H1 (cell line): Measurements from ENCODE around the gene IRF4. TPM values are rescaled to one million over a fixed set of nuclear protein-coding genes. Genes with fewer than 3 reads are reported as not detected.

Experiments
- CTCF ChIA-PET: fragments of 300-600 bp; sonication (Branson Sonifier 250); formaldehyde crosslinking; loops from one replicate; lab custom pipeline; 2021; ENCODE audit not compliant: partially characterized antibody; lab: Charles Lee
- POLR2A ChIA-PET: fragments of 300-600 bp; sonication (Branson Sonifier 250); formaldehyde crosslinking; loops from one replicate; lab custom pipeline; 2021; ENCODE audit warnings: inconsistent platforms; ENCODE audit not compliant: partially characterized antibody; lab: Charles Lee
- DNase-seq, 2 experiments: peaks; one replicate each; pipeline versions ENCODE4 v3.0.0 to v3.0.0-alpha.2; 2010 to 2022; ENCODE audit warnings: low spot score in 2 of 2, low read depth in 1 of 2, mixed read lengths in 1 of 2
- FAIRE-seq: peaks from 2 replicates; lab custom pipeline; 2011; peaks lifted over from hg19 to GRCh38; lab: Jason Lieb, UNC
- H2AFZ ChIP-seq: 2 replicates; pipeline ENCODE4 v1.8.1; 2012; ENCODE audit warnings: low read length, inconsistent platforms
- H2AK5ac ChIP-seq: 2 replicates; pipeline ENCODE4 v1.6.1; 2013; ENCODE audit warnings: low read depth, low read length
- H2BK120ac ChIP-seq: replicated peaks from 2 replicates; pipeline ENCODE3; 2013; ENCODE audit warnings: low read depth, low read length, inconsistent platforms
- H2BK12ac ChIP-seq: 2 replicates; pipeline ENCODE4 v1.6.1; 2013; ENCODE audit warnings: low read depth, low read length
- H2BK15ac ChIP-seq: 2 replicates; pipeline ENCODE4 v1.6.1; 2013; ENCODE audit warnings: low read length
- H2BK20ac ChIP-seq: 2 replicates; pipeline ENCODE4 v1.6.1; 2013; ENCODE audit warnings: low read length
- H2BK5ac ChIP-seq: 2 replicates; pipeline ENCODE4 v1.6.1; 2013; ENCODE audit warnings: low read depth, low read length
- H3K14ac ChIP-seq: 2 replicates; pipeline ENCODE4 v1.6.1; 2013; ENCODE audit warnings: inconsistent platforms; ENCODE audit not compliant: insufficient read length
- H3K18ac ChIP-seq: 2 replicates; pipeline ENCODE4 v1.6.1; 2013; ENCODE audit warnings: low read length; ENCODE audit errors: extremely low read depth
- H3K23ac ChIP-seq: 2 replicates; pipeline ENCODE4 v1.6.1; 2013; ENCODE audit warnings: inconsistent platforms; ENCODE audit not compliant: insufficient read length
- H3K23me2 ChIP-seq: 2 replicates; pipeline ENCODE4 v1.6.1; 2013; ENCODE audit warnings: low read depth, low read length
- H3K27ac ChIP-seq: 2 replicates; pipeline ENCODE4 v1.6.1; 2011; ENCODE audit warnings: low read depth, low read length, inconsistent platforms
- H3K27me3 ChIP-seq, 4 experiments: replicated peaks in 1 of 4; 1 replicate in 1 of 4; 2 replicates in 3 of 4; pipeline versions ENCODE4 v1.6.1 to v1.8.1; 2011 to 2013; ENCODE audit warnings: low read length in 3 of 4, mild to moderate bottlenecking in 3 of 4, inconsistent platforms in 2 of 4, mixed read lengths in 2 of 4, moderate library complexity in 1 of 4; ENCODE audit not compliant: control insufficient read depth in 3 of 4, insufficient read depth in 3 of 4; ENCODE audit errors: extremely low read depth in 1 of 4
- H3K36me3 ChIP-seq, 4 experiments: 2 replicates each; pipeline versions ENCODE4 v1.6.1 to v1.8.1; 2011 to 2013; ENCODE audit warnings: mild to moderate bottlenecking in 4 of 4, low read length in 3 of 4, moderate library complexity in 2 of 4, control low read depth in 1 of 4, inconsistent platforms in 1 of 4; ENCODE audit not compliant: insufficient read depth in 4 of 4, control insufficient read depth in 2 of 4
- H3K4ac ChIP-seq: replicated peaks from 2 replicates; pipeline ENCODE3; 2013; ENCODE audit warnings: low read length, low read depth, mixed read lengths, inconsistent platforms; ENCODE audit not compliant: insufficient read length
- H3K4me1 ChIP-seq, 4 experiments: replicated peaks in 1 of 4; 1 replicate in 1 of 4; 2 replicates in 3 of 4; pipeline versions ENCODE4 v1.6.1 to v1.8.1; 2011 to 2013; ENCODE audit warnings: low read length in 3 of 4, inconsistent platforms in 2 of 4, mixed read lengths in 1 of 4; ENCODE audit not compliant: insufficient read depth in 4 of 4, control insufficient read depth in 3 of 4
- H3K4me2 ChIP-seq, 2 experiments: 2 replicates each; pipeline versions ENCODE4 v1.6.1 to v1.8.1; 2011 to 2013; ENCODE audit warnings: low read depth in 2 of 2, low read length in 2 of 2, control low read depth in 1 of 2, inconsistent platforms in 1 of 2, mild to moderate bottlenecking in 1 of 2; ENCODE audit not compliant: insufficient read depth in 1 of 2
- H3K4me3 ChIP-seq, 4 experiments: fragments of 200-600, 300-600 bp in 1 of 4; sonication (generic), shearing (Covaris generic), sonication (Bioruptor Twin) in 1 of 4; 2 replicates each; pipeline versions ENCODE4 v1.5.1 to v1.8.1; 2011 to 2016; ENCODE audit warnings: low read length in 4 of 4, low read depth in 3 of 4, control low read depth in 2 of 4, inconsistent platforms in 2 of 4, mild to moderate bottlenecking in 2 of 4, mixed read lengths in 1 of 4, moderate library complexity in 1 of 4; ENCODE audit not compliant: insufficient read depth in 2 of 4; ENCODE audit errors: extremely low read depth in 1 of 4
- H3K56ac ChIP-seq: replicated peaks from 2 replicates; pipeline ENCODE3; 2013; ENCODE audit warnings: low read depth, mild to moderate bottlenecking, mixed read lengths, low read length, inconsistent platforms; ENCODE audit not compliant: insufficient read length
- H3K79me1 ChIP-seq: 2 replicates; pipeline ENCODE4 v1.6.1; 2013; ENCODE audit warnings: low read depth, low read length, control low read depth
- H3K79me2 ChIP-seq, 2 experiments: 2 replicates each; pipeline versions ENCODE4 v1.6.1 to v1.8.1; 2012 to 2013; ENCODE audit warnings: low read length in 2 of 2, mild to moderate bottlenecking in 2 of 2, inconsistent platforms in 1 of 2; ENCODE audit not compliant: insufficient read depth in 2 of 2, control insufficient read depth in 1 of 2
- H3K9ac ChIP-seq, 4 experiments: replicated peaks in 1 of 4; 1 replicate in 1 of 4; 2 replicates in 3 of 4; pipeline versions ENCODE4 v1.6.1 to v1.8.1; 2011 to 2013; ENCODE audit warnings: low read depth in 3 of 4, low read length in 3 of 4, control low read depth in 2 of 4, mild to moderate bottlenecking in 2 of 4, moderate library complexity in 2 of 4, inconsistent platforms in 1 of 4; ENCODE audit errors: extremely low read depth in 1 of 4
- H3K9me3 ChIP-seq, 2 experiments: 2 replicates each; pipeline versions ENCODE4 v1.6.1 to v1.8.1; 2012 to 2013; ENCODE audit warnings: mild to moderate bottlenecking in 2 of 2, moderate library complexity in 2 of 2, control low read depth in 1 of 2, inconsistent platforms in 1 of 2, low read depth in 1 of 2, low read length in 1 of 2, mixed read lengths in 1 of 2; ENCODE audit not compliant: insufficient read depth in 2 of 2
- H4K20me1 ChIP-seq, 2 experiments: replicated peaks in 1 of 2; 2 replicates each; pipeline versions ENCODE3 to v1.8.1; 2011 to 2013; ENCODE audit warnings: inconsistent platforms in 2 of 2, low read length in 2 of 2, mild to moderate bottlenecking in 1 of 2; ENCODE audit not compliant: insufficient read depth in 2 of 2, control insufficient read depth in 1 of 2
- H4K5ac ChIP-seq: 2 replicates; pipeline ENCODE4 v1.6.1; 2013; ENCODE audit warnings: low read length, low read depth, mixed read lengths, inconsistent platforms; ENCODE audit not compliant: insufficient read length
- H4K8ac ChIP-seq: 2 replicates; pipeline ENCODE4 v1.8.0; 2013; ENCODE audit warnings: mild to moderate bottlenecking, moderate library complexity, low read length, inconsistent platforms; ENCODE audit not compliant: insufficient read depth; ENCODE audit errors: extremely low read depth
- H4K91ac ChIP-seq: replicated peaks from 2 replicates; pipeline ENCODE3; 2013; ENCODE audit warnings: low read length, mixed read lengths, inconsistent platforms; ENCODE audit not compliant: insufficient read length
- CHD2 ChIP-seq: IDR thresholded peaks from 2 replicates; pipeline ENCODE4 v1.6.1; 2012; ENCODE audit warnings: low read length, improper control_type of control experiment
- JUN ChIP-seq: IDR thresholded peaks from 2 replicates; pipeline ENCODE4 v1.6.1; 2011; ENCODE audit warnings: low read depth, mild to moderate bottlenecking, improper control_type of control experiment, low read length
- RNF2 ChIP-seq: fragments of 200-900, 300-1000 bp; sonication (generic); IDR thresholded peaks from 2 replicates; pipeline ENCODE4 v1.7.1; 2016; ENCODE audit warnings: borderline replicate concordance, low read depth, mild to moderate bottlenecking, antibody characterized with exemption, low read length; ENCODE audit not compliant: poor library complexity, severe bottlenecking; ENCODE audit errors: missing control alignments
- TEAD4 ChIP-seq: IDR thresholded peaks from 2 replicates; pipeline ENCODE4 v1.6.1; 2012; ENCODE audit warnings: low read depth, low read length, inconsistent platforms, mixed read lengths
- ZNF274 ChIP-seq: IDR thresholded peaks from 2 replicates; pipeline ENCODE4 v1.7.0; 2012; ENCODE audit warnings: low read length, borderline replicate concordance; ENCODE audit errors: extremely low read depth
- WGBS, 2 experiments: shearing (Covaris generic) in 1 of 2; methylation state at CpG; one replicate each; pipeline versions ENCODE4 v1.1.6 to v1.1.7; 2013 to 2015; ENCODE audit warnings: low lambda C conversion rate in 2 of 2, mixed read lengths in 2 of 2, inconsistent platforms in 1 of 2, low coverage in 1 of 2, missing lambda C conversion rate in 1 of 2; ENCODE audit not compliant: insufficient replicate concordance in 2 of 2, insufficient coverage in 1 of 2, insufficient read length in 1 of 2; ENCODE audit errors: extremely low coverage in 1 of 2, missing lambda C conversion rate in 1 of 2; 5-methylcytosine and 5-hydroxymethylcytosine counted together
- polyA plus RNA-seq, 7 experiments: library from polyadenylated mRNA; depleted of rRNA in 3 of 7; stranded (reverse) in 5 of 7; unstranded in 2 of 7; fragments of >200 nt in 5 of 7; fragments of 200-250 nt in 2 of 7; gene quantifications; 1 replicate in 5 of 7; 2 replicates in 1 of 7; 4 replicates in 1 of 7; pipeline versions ENCODE4 v1.2.1 to v1.2.3, GENCODE V29; 2011 to 2013; ENCODE audit warnings: missing spikeins in 2 of 7, mixed read lengths in 2 of 7
- total RNA-seq: library from RNA; stranded (reverse); fragmentation: NEBNext Ultra II Directional; extraction: Animal tissue kit (Norgen Biotek cat#: 25700); gene quantifications from 2 replicates; pipeline ENCODE4 v1.2.1, GENCODE V29; 2021

Gene IRF4
- total and polyA plus RNA-seq, 2 of the 8 experiments (the other 6 are each of a cell fraction or from before 2014, with no cell fraction given), result 0.77 to 2.1 TPM

- POLR2A ChIA-PET, result no interaction called here
- Histone ChIP-seq H3K18ac (no peak overlapping the region), H4K91ac (no peak overlapping the region), H3K23ac (no peak overlapping the region), H2BK5ac (no peak overlapping the region)
- no peak for TF ChIP-seq JUN
- no peak for TF ChIP-seq TEAD4
- no peak for TF ChIP-seq CHD2
- TF ChIP-seq RNF2, result no peak
- no peak for TF ChIP-seq ZNF274
- TF ChIP-seq, all 59 proteins: peak for 0
- no peak overlapping the region for H3K4me2 ChIP-seq
- H4K8ac ChIP-seq, result no peak overlapping the region
- H2AK5ac ChIP-seq, result no peak overlapping the region
- no peak overlapping the region for H4K5ac ChIP-seq
- no peaks in the 10 kb centered on the region for H3K79me1 ChIP-seq
- no peaks in the 10 kb centered on the region for H3K36me3 ChIP-seq
- H3K4me1 ChIP-seq, result no peaks in the 10 kb centered on the region
- peaks cover 0 to 7% of the 10 kb centered on the region in 2 experiments; a peak in 1 of 4 replicates for H3K9me3 ChIP-seq
- no peak overlapping the region for H3K9ac ChIP-seq
- no peak overlapping the region for H3K56ac ChIP-seq
- no peak overlapping the region for H2BK120ac ChIP-seq
- 82% methylated on average over 6 of the region's 6 CpGs; no CpG with 5 or more reads in 1 of the 2 experiments for WGBS, 2 experiments
- FAIRE-seq, result no peak
- CTCF ChIA-PET, result interaction anchor here (0.6 to 1.2 kb wide), 3 partner anchors 23 to 879 kb away, joined by 3 to 4 read pairs (median 3); no protein-coding TSS in a partner anchor
- DNase-seq, result no peak
- H3K14ac ChIP-seq, result no peak overlapping the region
- no peak overlapping the region for H3K27ac ChIP-seq
- no peaks in the 10 kb centered on the region for H3K79me2 ChIP-seq
- H2BK20ac ChIP-seq, result no peak overlapping the region
- no peak overlapping the region for H2BK15ac ChIP-seq
- no peaks in the 10 kb centered on the region for H3K23me2 ChIP-seq
- H2AFZ ChIP-seq, result no peak overlapping the region
- no peak overlapping the region for H3K4ac ChIP-seq
- no peaks in the 10 kb centered on the region for H4K20me1 ChIP-seq
- no peak overlapping the region for H2BK12ac ChIP-seq
- no peak overlapping the region for H3K4me3 ChIP-seq
- H3K27me3 ChIP-seq, result no peaks in the 10 kb centered on the region
These were observed 40.4 kb downstream of the IRF4 start for GRCh38 chr6:431986-432385.
